Measurements from ENCODE around the gene HEXA. TPM values are rescaled to one million over a fixed set of nuclear protein-coding genes. Genes with fewer than 3 reads are reported as not detected.
A peak's percentile ranks its signal among the peaks of the same experiment; 100 is the strongest.

HEXA gene
- polyA plus RNA-seq, 2 of the 4 experiments (the other 2 are of a cell fraction), result 112 to 148 TPM

DNA sequence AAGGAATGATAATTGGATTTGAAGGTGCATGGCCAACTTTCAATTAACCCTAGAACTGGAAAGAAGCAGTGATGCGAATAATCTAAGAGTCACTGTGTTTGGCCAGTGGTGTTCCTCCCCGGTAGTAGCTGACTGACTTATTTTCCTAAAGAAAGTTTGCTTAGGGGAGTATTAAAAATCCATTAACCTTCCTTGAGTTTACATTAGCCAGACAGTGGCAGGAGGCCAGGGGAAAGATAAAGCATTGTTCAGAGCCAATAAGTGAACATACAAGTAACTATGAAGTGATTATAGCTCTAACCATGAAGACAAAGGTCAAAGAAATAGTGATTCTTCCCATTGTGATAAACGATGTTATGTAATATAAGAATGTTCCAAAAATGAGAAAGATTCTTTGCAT lies 13.4 kb upstream of the HEXA start (continued):
- TF ChIP-seq, protein P1, sequence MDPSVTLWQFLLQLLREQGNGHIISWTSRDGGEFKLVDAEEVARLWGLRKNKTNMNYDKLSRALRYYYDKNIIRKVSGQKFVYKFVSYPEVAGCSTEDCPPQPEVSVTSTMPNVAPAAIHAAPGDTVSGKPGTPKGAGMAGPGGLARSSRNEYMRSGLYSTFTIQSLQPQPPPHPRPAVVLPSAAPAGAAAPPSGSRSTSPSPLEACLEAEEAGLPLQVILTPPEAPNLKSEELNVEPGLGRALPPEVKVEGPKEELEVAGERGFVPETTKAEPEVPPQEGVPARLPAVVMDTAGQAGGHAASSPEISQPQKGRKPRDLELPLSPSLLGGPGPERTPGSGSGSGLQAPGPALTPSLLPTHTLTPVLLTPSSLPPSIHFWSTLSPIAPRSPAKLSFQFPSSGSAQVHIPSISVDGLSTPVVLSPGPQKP (IDR thresholded peaks at IDR 0.05; ENCODE audit: low read depth, low read length), result no peak
- TF ChIP-seq TP53 (CRISPR knock-in tag; IDR thresholded peaks at IDR 0.05) (no peak), FOSL2 (IDR thresholded peaks at IDR 0.05) (no peak), FOSL2 (CRISPR knock-in tag; IDR thresholded peaks at IDR 0.05) (no peak), MAFK (IDR thresholded peaks at IDR 0.05; ENCODE audit: partially characterized antibody) (no peak), PHF8 (IDR thresholded peaks at IDR 0.05; ENCODE audit: borderline replicate concordance, low read depth) (no peak)
- TF ChIP-seq, protein P2, sequence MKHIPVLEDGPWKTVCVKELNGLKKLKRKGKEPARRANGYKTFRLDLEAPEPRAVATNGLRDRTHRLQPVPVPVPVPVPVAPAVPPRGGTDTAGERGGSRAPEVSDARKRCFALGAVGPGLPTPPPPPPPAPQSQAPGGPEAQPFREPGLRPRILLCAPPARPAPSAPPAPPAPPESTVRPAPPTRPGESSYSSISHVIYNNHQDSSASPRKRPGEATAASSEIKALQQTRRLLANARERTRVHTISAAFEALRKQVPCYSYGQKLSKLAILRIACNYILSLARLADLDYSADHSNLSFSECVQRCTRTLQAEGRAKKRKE (CRISPR knock-in tag; IDR thresholded peaks at IDR 0.05; ENCODE audit: low read depth), result no peak

DNA sequence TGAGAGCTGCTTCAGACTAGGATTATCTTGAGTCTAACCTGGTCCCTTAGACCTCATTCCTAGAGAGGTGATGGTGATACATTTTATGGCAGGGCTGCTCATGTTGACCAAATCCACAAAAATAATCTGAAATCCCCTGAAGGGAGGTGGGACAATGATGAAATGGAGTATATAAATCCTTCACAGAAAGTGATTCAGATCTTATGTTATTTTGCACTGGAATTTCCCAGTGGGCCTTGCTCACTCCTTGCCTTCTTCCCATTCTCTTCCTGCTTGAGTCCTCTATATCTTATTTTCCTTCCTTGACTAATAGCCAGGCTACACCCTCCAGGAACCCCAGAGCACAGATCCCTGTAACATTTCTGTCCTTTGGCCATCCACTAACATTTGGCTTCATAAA lies 11.9 kb upstream of the HEXA start:
- CTCF ChIA-PET, result no interaction called here
- Histone ChIP-seq H3K27ac (no peak overlapping the region), H3K4me2 (no peak overlapping the region), H3K4me1 (no peaks in the 10 kb centered on the region), H3K9me3 (no peaks in the 10 kb centered on the region), H3K4me3 (no peak overlapping the region)
- FAIRE-seq (no peak), DNase-seq (ENCODE audit: low read depth in 1 of 2, low spot score in 1 of 2) (no peak), ATAC-seq (peak; percentile 32 to 33; a peak in 3 of 6 replicates)
- TF ChIP-seq RARB (CRISPR knock-in tag; IDR thresholded peaks at IDR 0.05), result no peak
- TF ChIP-seq ZNF302 (CRISPR knock-in tag; IDR thresholded peaks at IDR 0.05), result no peak
- TF ChIP-seq, protein P3, sequence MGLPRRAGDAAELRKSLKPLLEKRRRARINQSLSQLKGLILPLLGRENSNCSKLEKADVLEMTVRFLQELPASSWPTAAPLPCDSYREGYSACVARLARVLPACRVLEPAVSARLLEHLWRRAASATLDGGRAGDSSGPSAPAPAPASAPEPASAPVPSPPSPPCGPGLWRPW (IDR thresholded peaks at IDR 0.05), result no peak
- TF ChIP-seq, protein P4, sequence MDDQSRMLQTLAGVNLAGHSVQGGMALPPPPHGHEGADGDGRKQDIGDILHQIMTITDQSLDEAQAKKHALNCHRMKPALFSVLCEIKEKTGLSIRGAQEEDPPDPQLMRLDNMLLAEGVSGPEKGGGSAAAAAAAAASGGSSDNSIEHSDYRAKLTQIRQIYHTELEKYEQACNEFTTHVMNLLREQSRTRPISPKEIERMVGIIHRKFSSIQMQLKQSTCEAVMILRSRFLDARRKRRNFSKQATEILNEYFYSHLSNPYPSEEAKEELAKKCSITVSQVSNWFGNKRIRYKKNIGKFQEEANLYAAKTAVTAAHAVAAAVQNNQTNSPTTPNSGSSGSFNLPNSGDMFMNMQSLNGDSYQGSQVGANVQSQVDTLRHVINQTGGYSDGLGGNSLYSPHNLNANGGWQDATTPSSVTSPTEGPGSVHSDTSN (IDR thresholded peaks at IDR 0.05), result no peak
- TF ChIP-seq KDM5A (IDR thresholded peaks at IDR 0.05), result no peak
- TF ChIP-seq, protein P5, sequence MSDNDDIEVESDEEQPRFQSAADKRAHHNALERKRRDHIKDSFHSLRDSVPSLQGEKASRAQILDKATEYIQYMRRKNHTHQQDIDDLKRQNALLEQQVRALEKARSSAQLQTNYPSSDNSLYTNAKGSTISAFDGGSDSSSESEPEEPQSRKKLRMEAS (IDR thresholded peaks at IDR 0.05), result no peak
- no peak for TF ChIP-seq FOXS1 (CRISPR knock-in tag; IDR thresholded peaks at IDR 0.05)
- POLR2A ChIA-PET, result no interaction called here

DNA sequence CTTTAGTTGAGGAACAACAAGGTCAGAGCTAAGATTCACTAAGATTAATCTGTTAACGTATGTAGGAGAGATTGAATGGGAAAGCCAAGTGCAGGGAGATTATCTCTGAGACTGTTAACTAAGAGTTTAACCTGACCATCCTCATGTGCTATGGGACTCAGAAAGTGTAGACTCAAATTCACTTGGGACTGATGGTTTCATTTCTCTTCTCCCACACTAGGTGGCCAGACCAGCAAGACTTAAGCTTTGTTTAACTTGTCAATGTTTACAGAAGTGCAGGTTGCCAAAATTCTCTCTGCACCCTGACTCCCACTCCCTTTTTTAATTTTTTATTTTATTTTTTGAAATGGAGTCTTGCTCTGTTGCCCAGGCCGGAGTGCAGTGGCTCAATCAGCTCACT lies 6.3 kb upstream of the HEXA start:
- DNase-seq (ENCODE audit: low read depth in 1 of 2, low spot score in 1 of 2), result peak in 1 of 2 experiments; percentile 55
- FAIRE-seq, result peak; percentile 76
- CTCF ChIA-PET, result interaction anchor here (0.6 to 1.6 kb wide), 13 partner anchors 8 to 203 kb away, joined by 3 to 6 read pairs (median 4); no protein-coding TSS in a partner anchor
- Histone ChIP-seq H3K4me2 (no peak overlapping the region), H3K27ac (no peak overlapping the region), H3K4me3 (no peak overlapping the region), H3K4me1 (no peaks in the 10 kb centered on the region), H3K9me3 (no peaks in the 10 kb centered on the region)
- WGBS (ENCODE audit: missing lambda C conversion rate), result 52% methylated on average over 2 of the region's 2 CpGs
- POLR2A ChIA-PET, result interaction anchor here (1.2 kb wide), 1 partner anchor 91 kb away, joined by 5 read pairs; no protein-coding TSS in a partner anchor
- peak in 1 of 2 experiments; percentile 15; a peak in 1 of 5 replicates for TF ChIP-seq RAD21 (conservative IDR thresholded peaks at IDR 0.05 in 1 of 2, IDR thresholded peaks at IDR 0.05 in 1 of 2)
- TF ChIP-seq SMC3 (IDR thresholded peaks at IDR 0.05), result 0 out of 3 replicates have a peak, but pooled peaks have one; percentile 21
- TF ChIP-seq, protein P6, sequence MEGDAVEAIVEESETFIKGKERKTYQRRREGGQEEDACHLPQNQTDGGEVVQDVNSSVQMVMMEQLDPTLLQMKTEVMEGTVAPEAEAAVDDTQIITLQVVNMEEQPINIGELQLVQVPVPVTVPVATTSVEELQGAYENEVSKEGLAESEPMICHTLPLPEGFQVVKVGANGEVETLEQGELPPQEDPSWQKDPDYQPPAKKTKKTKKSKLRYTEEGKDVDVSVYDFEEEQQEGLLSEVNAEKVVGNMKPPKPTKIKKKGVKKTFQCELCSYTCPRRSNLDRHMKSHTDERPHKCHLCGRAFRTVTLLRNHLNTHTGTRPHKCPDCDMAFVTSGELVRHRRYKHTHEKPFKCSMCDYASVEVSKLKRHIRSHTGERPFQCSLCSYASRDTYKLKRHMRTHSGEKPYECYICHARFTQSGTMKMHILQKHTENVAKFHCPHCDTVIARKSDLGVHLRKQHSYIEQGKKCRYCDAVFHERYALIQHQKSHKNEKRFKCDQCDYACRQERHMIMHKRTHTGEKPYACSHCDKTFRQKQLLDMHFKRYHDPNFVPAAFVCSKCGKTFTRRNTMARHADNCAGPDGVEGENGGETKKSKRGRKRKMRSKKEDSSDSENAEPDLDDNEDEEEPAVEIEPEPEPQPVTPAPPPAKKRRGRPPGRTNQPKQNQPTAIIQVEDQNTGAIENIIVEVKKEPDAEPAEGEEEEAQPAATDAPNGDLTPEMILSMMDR (IDR thresholded peaks at IDR 0.05), result peak; percentile 20
- TF ChIP-seq FOSL2 (IDR thresholded peaks at IDR 0.05), result no peak
- TF ChIP-seq FOSL2 (CRISPR knock-in tag; IDR thresholded peaks at IDR 0.05), result no peak
- ATAC-seq, result peak; percentile 75 to 79; a peak in 4 of 6 replicates

All from A549 (cell line).